Measurements from ENCODE around the gene UFL1. TPM values are rescaled to one million over a fixed set of nuclear protein-coding genes. Genes with fewer than 3 reads are reported as not detected.

UFL1 gene
- total RNA-seq, 3 donors from 2014 or later (not counting 1 experiment from before 2014, with no cell fraction given): 18.4 to 20.7 (median 19.0) TPM

- peaks cover 81% of the 10 kb centered on the region for H3K36me3 ChIP-seq (ENCODE audit: control insufficient read depth, insufficient read depth, low read length)
- no peaks in the 10 kb centered on the region for H3K27me3 ChIP-seq (ENCODE audit: control insufficient read depth, insufficient read depth, low read length)
- H3K4me1 ChIP-seq (ENCODE audit: control insufficient read depth, insufficient read depth, low read length): no peaks in the 10 kb centered on the region
- no peak overlapping the region for H3K4me3 Mint-ChIP-seq
- intact Hi-C loops (cut with micrococcal nuclease): no loop called here
- no peak overlapping the region for H3K4me3 ChIP-seq (ENCODE audit: low read length)
- H3K9me3 ChIP-seq (ENCODE audit: control insufficient read depth, insufficient read depth, low read length): no peaks in the 10 kb centered on the region
- peaks cover 12 to 20% of the 10 kb centered on the region in 2 donors for H3K4me1 Mint-ChIP-seq
- WGBS (ENCODE audit: insufficient coverage): 89% methylated on average over 2 of the region's 3 CpGs
- no peak overlapping the region for H3K27ac ChIP-seq (ENCODE audit: low read length)
- no peaks in the 10 kb centered on the region for H3K27me3 Mint-ChIP-seq (ENCODE audit: low read depth in 2 of 2)
- no peaks in the 10 kb centered on the region for H3K9me3 Mint-ChIP-seq
- no peak for TF ChIP-seq CTCF (IDR thresholded peaks at IDR 0.05)
- no peak overlapping the region for H3K27ac Mint-ChIP-seq
- ATAC-seq: no peak
- peaks cover 41% of the 10 kb centered on the region for H3K36me3 Mint-ChIP-seq
- no peak for DNase-seq
Measured at GRCh38 chr6:96528193-96528592, 6.6 kb downstream of the UFL1 start.

GRCh38 chr6:96532399-96532798, 10.8 kb downstream of the UFL1 start:
- no peaks in the 10 kb centered on the region for H3K27me3 Mint-ChIP-seq (ENCODE audit: low read depth in 2 of 2)
- DNase-seq (no peak), ATAC-seq (no peak)
- Histone ChIP-seq H3K27ac (ENCODE audit: low read length) (no peak overlapping the region), H3K36me3 (ENCODE audit: control insufficient read depth, insufficient read depth, low read length) (peaks cover 70% of the 10 kb centered on the region), H3K4me1 (ENCODE audit: control insufficient read depth, insufficient read depth, low read length) (no peaks in the 10 kb centered on the region), H3K9me3 (ENCODE audit: control insufficient read depth, insufficient read depth, low read length) (no peaks in the 10 kb centered on the region), H3K4me3 (ENCODE audit: low read length) (no peak overlapping the region), H3K27me3 (ENCODE audit: control insufficient read depth, insufficient read depth, low read length) (no peaks in the 10 kb centered on the region)
- no peaks in the 10 kb centered on the region for H3K9me3 Mint-ChIP-seq
- H3K4me3 Mint-ChIP-seq: no peak overlapping the region
- H3K4me1 Mint-ChIP-seq: peaks cover 12 to 20% of the 10 kb centered on the region in 2 donors
- H3K36me3 Mint-ChIP-seq: peaks cover 31% of the 10 kb centered on the region
- TF ChIP-seq CTCF (IDR thresholded peaks at IDR 0.05): no peak
- 41% methylated on average over 1 of the region's 1 CpG for WGBS (ENCODE audit: insufficient coverage)
- H3K27ac Mint-ChIP-seq: peak overlapping the region in 1 of 2 donors; percentile 59
- intact Hi-C loops (cut with micrococcal nuclease): no loop called here

GRCh38 chr6:96537726-96538125, 16.1 kb downstream of the UFL1 start:
- WGBS (ENCODE audit: insufficient coverage): 100% methylated on average over 4 of the region's 5 CpGs
- no peak for TF ChIP-seq CTCF (IDR thresholded peaks at IDR 0.05)
- no peak overlapping the region for H3K4me3 Mint-ChIP-seq

GRCh38 chr6:96542702-96543101, 21.1 kb downstream of the UFL1 start:
- Histone ChIP-seq H3K4me3 (ENCODE audit: low read length) (no peak overlapping the region), H3K27me3 (ENCODE audit: control insufficient read depth, insufficient read depth, low read length) (no peaks in the 10 kb centered on the region), H3K9me3 (ENCODE audit: control insufficient read depth, insufficient read depth, low read length) (no peaks in the 10 kb centered on the region), H3K4me1 (ENCODE audit: control insufficient read depth, insufficient read depth, low read length) (no peaks in the 10 kb centered on the region), H3K27ac (ENCODE audit: low read length) (no peak overlapping the region), H3K36me3 (ENCODE audit: control insufficient read depth, insufficient read depth, low read length) (peaks cover 70% of the 10 kb centered on the region)
- H3K9me3 Mint-ChIP-seq: no peaks in the 10 kb centered on the region
- H3K27ac Mint-ChIP-seq: no peak overlapping the region
- ATAC-seq (peak in 2 of 3 donors; percentile 29 to 52), DNase-seq (peak in 1 of 2 donors; percentile 39)
- peak; percentile 43 for TF ChIP-seq CTCF (IDR thresholded peaks at IDR 0.05)
- peaks cover 0 to 5% of the 10 kb centered on the region in 2 donors for H3K4me1 Mint-ChIP-seq
- intact Hi-C loops (cut with micrococcal nuclease): no loop called here
- H3K4me3 Mint-ChIP-seq: no peak overlapping the region
- no peaks in the 10 kb centered on the region for H3K27me3 Mint-ChIP-seq (ENCODE audit: low read depth in 2 of 2)
- H3K36me3 Mint-ChIP-seq: peaks cover 22% of the 10 kb centered on the region

More at GRCh38 chr6:96537726-96538125, 16.1 kb downstream of the UFL1 start:
- H3K4me1 Mint-ChIP-seq: peaks cover 0 to 5% of the 10 kb centered on the region in 2 donors
- no peak for DNase-seq
- intact Hi-C loops (cut with micrococcal nuclease): no loop called here
- Histone ChIP-seq H3K27me3 (ENCODE audit: control insufficient read depth, insufficient read depth, low read length) (no peaks in the 10 kb centered on the region), H3K27ac (ENCODE audit: low read length) (no peak overlapping the region), H3K9me3 (ENCODE audit: control insufficient read depth, insufficient read depth, low read length) (no peaks in the 10 kb centered on the region), H3K36me3 (ENCODE audit: control insufficient read depth, insufficient read depth, low read length) (peaks cover 58% of the 10 kb centered on the region), H3K4me1 (ENCODE audit: control insufficient read depth, insufficient read depth, low read length) (no peaks in the 10 kb centered on the region), H3K4me3 (ENCODE audit: low read length) (no peak overlapping the region)
- no peaks in the 10 kb centered on the region for H3K27me3 Mint-ChIP-seq (ENCODE audit: low read depth in 2 of 2)
- H3K27ac Mint-ChIP-seq: no peak overlapping the region
- peaks cover 15% of the 10 kb centered on the region for H3K36me3 Mint-ChIP-seq
- ATAC-seq: no peak
- H3K9me3 Mint-ChIP-seq: no peaks in the 10 kb centered on the region

Measured in natural killer cell (primary cell).